NK-92 treated with Interleukin-12 subunit alpha and Interleukin-12 subunit beta, amount 100 ng/mL, for 24 hours (cell line): ENCODE measurements around the gene DOCK4.

Experiments used
- DNase-seq: peaks from one replicate; lab custom pipeline; 2025; lab: John Stamatoyannopoulos, UW

The DOCK4 gene

DNA sequence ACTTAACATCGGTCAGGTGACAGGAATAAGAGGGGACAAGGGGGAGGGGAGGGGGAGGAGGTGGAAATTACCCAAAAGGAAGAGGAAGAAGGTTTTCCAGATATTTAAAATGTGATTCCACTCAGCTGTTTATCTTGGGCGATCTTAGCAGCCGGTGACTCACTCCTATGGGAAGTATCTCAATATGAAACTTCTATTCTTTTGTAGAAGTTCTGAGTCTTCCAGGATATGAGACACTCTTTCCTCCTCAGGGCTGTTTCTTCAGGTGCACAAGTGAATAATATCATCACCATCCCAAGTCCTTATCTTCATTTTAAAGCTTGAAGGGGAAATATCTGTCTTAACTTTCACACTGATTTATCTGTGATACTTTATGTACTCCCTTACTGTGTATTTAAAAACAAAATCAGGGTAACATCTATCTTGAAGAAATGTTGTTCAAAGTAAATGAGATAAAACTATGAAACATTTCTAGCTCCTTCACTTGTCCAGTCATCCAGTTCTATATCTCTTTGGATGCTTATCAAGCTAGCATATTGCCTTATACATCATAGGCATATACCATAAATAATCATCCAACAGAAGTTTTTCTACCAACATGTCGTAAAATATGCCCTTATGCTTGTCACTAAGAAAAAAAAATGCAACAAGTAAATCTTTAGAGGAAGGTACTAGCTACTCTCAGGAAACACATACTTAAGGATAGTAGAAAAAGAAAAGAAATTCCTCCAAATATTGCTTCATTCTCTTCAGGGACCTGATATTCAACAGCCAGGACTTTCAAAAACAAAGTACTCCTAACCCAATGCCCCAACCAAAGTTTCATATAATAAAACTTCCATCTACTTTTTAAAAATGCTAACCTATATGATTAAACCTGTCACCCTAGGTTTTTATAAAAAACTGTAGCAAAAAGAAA is 13.7 kb downstream of the DOCK4 start:
- DNase-seq = no peak

DNA sequence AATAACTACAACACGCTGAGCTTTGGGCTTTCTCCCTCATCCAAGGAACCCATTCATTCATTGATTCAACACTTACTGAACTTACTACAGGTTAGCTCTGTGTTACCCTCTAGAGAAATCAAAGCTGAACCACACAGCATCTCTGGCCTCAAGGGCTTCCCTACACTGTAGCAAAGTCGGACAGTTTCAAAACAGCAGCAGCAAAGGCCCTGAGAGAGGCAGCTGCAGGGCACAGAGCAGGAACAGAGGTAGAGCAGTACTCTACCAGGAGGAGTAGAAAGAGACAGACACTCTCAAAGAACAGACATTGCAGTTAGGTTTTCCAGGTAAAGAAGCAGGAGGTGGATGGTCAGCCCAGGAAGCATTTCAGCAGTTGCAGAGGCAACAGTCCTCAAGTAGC is 16.1 kb downstream of the DOCK4 start:
- no peak for DNase-seq

DNA sequence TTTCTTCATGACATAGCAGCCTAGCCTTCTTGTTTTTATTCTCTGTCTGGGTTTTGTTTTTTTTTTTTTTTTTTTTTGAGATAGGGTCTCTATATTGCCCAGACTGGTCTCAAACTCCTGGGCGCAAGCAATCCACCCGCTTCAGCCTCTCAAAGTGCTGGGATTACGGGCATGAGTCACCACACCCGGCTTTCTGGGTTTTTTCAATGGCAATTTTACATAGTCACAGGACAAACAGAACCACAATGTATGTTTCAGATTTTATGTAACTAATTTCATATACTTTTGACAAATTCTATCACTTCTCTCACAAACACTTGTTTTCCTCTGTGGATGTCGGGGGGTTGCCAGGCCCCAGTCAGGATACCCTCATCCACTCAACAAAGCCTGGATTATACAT is 16.5 kb downstream of the DOCK4 start:
- no peak for DNase-seq

DNA sequence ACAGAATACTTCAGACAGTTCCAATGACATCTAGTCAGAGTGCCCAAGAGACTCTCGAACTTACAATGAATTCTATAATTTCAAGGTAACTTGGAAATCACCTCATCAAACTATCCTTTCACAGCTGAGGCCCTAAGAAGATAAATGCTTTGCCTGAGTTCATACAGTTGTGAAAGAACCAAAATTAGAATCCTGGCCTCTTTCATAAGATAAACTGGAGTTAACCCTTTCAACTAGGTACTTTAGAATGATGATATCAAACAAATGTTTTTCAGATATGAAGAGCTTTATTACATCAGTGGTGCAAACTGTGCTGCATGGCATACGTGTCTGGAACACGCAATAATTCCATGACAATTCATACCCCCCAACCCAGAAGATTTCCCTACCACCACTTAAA is 17.9 kb downstream of the DOCK4 start:
- DNase-seq = no peak

DNA sequence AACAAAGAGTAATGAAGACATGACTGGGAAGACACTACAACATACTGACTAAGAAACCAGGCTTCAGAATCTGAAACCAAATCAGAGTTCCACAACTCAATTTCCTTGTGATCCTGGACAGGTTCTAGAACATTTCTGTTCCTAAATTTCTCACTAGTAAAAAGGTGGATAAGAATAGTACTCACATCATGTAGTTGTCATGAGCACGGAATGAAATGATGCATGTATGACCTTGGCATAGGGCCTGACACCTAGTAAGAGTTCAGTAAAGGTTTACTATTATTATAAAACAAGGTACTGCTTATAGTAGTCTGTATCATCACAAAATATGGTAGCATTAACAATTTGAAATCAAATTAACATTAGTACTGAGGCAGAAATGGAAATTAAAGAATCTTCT is 19.9 kb downstream of the DOCK4 start:
- no peak for DNase-seq

DNA sequence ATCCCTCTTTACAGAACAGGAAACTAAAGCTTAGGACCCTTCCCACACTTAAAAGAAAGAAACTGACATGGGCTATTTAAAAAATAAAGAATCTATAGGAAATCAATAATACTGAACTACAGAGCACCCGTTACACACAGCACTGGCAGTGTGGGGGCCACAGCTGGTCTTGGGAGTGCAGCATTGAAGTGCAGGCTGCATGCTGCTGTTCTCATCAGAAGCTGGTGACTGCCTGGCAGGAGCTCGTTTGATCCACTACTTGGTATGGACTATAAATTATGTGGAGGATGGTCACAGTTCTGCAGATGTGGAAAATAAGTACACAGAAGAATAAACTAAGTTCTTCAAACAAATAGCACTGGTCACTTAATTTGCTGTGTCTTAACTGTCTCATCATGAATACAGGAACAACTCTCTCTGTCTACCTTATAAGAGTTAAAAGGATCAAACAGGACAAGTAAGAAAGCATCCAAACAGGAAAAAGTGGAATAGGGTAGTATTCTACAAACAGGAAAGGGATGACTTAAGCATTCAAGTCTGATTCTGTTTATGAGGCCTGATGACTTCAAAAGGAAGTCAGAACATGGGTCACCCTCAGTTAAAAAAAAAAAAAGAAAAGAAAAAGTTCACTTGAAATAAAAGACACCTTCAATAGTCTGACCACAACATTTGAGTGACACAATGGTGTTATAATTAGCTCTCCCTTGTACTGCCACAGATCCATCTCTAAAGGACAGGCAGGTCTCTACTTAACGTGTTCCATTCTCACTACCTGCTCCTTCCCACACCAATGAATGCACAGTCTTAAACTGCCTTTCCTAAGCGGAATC is 21.0 kb downstream of the DOCK4 start:
- DNase-seq = no peak

DNA sequence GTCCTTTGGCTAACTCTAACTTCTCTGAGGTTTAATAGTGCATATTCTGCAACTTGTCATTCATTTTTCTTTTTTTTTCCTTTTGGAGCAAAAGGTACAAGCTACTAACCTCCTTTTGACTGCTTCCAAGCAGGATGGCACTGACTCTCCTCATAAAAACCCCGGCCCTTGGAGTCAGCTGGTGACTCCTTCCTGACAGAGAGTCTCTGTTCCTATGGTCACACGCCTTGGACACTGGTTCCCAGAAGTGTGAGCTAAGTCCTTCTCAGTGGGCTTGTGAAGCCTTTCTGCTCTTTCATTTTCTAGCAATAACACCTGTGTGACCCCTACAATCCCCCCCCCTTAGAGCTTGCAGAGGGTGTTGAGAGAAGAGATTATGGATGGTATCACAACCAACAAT is 21.7 kb downstream of the DOCK4 start:
- DNase-seq = no peak

DNA sequence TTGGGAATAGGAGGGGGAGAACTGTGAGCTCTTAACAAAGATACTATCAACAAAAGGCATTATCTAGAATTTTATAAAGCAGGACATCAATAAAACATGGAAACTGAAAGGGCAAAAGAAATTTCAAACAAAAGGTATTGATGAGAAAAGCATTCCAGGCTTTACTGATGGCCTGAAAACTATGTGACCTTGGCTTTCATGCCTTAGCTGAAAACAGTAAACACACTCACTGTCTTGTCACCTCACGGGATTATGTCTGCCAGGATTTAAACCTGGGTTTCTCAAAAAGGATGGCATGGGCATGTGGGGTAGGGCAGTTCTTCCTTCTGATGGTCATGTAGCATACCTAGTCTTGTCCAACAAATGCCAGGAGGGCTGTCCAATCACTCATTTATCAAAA is 22.9 kb downstream of the DOCK4 start:
- DNase-seq = no peak

DNA sequence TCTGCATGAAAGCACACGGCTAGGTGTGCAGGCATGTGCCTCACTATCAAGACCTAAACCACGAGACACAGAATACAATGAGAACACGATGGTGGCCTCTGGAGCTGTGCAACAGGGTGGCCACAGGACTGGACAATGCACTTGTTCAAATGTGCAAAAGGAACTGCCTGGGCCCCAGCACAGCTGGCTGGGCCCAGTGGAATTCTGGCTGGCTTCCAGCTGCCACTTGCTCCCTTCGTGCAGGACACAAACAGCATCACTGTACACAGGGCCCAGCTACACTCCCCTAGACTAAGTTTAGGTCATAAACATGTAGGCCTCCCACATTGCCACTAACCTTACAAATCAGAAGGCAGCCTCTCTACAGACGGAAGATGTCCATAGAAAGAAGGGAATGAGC is 23.4 kb downstream of the DOCK4 start:
- DNase-seq = no peak

DNA sequence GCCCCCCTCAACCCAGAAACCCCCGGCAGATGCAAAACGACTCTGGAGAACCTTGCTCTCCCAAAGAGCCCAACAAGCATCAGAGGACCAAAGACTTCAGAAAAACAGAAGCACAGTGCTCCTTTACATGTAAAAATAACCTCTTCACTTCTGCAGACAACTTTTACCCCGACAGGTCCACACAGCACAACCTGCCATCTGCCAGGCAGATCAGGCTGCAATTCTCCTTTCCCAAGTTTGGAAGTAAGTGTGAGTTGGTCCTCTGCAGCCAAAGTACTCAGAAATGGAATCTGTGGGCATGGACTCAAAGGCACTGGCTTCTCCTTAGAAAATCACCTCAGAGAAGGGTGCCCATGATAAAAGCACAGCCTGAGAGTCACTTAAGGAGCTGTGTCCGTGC is 26.0 kb downstream of the DOCK4 start:
- no peak for DNase-seq

DNA sequence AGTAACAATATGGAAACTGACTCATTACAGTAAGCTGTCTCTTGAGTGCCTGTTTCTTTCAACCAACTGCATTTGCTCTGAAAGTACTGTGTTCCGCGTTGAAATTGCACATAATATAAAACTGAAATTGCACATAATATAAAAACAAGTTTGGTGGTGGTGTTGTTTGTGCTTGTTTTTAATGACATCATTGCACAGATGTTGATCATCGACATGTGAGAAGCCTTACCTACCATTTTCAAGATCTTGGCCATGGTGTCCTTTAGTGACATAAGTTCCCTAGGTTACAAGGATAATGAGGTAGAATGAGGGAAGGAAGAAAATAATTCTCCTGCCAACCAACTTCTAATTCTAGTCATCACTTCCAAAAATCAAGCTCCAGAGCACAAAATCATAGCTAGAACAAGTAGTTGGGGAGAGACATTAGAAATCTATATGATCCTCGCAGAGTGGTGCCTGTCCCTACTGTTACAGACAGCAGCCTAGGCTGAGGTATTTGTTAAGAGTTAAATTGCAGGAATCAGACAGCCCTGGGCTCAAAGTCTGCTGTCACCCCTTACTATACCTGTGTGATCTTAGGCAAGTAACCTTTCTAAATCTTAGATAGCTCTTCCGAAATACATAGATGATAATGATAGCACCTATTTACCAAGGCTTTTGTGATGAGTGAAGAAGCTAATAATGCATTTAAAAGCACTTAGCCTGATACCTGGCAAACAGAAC is 29.3 kb downstream of the DOCK4 start:
- no peak for DNase-seq

DNA sequence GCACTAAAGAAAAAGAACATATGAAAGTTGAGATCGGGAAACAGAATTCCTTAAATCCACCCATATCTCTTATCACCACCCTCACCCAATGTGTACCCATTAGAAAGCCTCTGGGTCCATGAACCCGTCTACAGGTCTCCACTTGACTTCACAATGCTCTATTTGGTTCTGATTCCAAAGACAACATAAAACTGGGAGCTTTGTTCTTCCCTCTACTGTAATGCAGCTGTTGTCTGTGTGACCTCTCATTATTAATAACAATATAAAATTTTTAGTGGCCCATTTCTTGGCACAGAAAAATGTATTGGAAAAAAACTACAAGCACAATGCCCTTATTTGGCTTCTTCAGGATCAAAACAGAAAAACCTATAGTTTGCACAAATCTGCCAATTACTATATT is 30.0 kb downstream of the DOCK4 start:
- no peak for DNase-seq

DNA sequence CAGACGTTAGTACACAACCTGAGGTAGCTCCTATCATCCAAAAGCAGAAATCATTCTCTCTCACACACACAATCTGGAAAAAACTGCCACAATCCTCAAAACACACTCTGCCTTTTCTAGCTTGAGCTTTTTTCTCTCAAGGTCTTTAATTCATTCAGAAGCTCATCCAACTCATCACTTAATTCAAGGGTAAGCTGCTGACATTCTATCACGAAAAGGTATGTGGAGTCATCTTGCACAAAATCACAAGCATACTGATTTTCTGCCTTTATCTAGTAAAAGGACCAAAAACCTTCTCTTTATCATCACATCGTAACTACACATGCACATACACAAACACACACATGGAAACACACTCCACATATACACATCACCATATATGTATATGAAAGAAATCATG is 32.0 kb downstream of the DOCK4 start:
- no peak for DNase-seq

DNA sequence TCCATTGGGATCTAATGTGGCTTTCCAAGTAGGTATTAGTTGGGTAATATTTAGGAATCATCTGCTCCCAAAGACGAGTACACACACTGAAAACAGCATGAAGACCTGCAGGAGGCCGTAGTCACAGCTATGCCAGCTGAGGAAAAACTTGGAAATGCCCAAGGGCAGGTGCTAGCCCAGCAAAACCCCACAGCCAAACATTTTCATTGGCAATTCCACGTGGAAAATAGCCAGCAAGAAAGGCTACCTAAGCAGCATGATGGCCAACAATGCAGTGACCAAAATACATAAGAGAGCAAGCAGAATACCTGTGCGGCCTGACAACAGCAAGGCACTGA is 32.7 kb downstream of the DOCK4 start:
- DNase-seq = no peak

DNA sequence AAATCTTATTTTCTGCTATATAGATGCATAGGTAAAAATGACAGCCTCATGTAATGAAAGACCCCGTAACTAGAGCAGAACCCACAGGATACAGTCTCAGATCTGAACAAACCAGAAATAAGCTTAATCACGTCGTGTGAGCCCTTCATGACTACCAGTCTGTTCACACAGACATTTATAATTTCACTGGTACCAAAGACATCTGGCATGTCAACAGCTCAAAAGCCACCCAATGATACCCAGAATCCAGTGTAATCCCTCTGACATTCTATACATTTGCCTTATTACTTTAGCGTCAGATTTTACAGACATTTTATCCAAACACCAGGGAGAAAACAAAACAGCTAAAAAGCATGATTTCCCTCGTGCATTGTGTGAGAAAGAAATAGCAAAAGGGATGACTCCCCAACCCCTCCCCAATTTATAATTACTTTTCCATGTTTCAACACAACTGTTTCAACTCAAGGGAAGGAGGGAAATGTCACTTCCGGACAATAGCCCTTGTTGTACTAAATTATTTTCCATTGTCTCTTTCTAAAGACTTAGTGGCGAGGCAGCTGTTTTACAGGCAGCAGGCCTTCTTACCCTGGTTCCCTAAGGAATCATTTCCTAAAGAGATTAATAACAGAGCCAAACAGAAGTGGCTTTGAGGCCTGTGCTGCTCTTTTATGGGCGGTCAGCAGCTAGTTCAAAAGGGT is 33.2 kb downstream of the DOCK4 start:
- no peak for DNase-seq

DNA sequence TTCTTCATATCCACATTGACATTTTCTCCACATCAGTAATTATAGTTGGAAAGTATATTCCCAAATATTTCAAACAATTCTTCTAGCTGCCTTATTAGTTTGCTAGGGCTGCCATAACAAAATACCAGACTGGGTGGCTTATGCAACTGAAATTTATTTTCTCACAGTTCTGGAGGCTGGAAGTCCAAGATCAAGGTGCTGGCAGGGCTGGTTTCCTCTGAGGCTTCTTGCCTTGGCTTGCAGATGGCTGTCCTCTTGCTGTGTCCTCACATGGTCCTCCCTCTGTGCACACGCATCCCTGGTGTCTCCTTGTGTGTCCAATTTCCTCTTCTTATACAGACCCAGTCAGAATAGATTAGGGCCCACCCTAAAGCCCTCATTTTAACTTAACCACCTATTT is 34.5 kb downstream of the DOCK4 start:
- no peak for DNase-seq

DNA sequence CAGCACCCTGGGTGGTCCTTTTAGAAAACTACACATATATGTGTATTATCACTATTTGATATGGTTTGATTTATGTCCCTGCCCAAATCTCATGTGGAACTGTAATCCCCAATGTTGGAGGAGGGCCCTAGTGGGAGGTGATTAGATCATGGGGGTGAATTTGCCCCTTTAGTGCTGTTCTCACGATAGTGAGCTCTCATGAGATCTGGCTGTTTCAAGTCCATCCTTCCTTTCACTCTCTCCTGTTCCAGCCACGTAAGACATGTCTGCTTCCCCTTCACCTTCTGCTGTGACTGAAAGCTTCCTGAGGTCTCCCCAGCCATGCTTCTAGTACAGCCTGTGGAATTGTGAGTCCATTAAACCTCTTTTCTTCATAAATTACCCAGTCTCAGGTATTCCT is 37.3 kb downstream of the DOCK4 start:
- no peak for DNase-seq

DNA sequence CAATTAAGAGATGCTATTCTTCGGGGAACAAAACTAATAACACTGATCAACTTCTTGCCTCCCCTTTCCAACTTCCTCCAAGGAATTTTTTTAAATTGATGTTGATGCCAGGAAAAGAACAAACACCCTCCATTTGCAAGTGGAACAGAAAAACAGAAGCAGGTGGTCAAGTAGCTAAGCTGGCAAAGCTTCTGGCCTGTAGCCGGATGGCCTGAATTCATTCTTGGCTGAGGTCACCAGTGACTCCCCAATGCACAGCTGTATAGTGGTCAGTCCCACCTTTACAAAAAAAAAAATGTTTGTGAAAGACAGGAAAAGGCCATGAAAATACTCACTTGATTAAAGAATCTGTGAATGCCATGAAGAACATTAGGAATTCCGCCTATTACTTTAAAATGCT is 39.1 kb downstream of the DOCK4 start:
- no peak for DNase-seq

DNA sequence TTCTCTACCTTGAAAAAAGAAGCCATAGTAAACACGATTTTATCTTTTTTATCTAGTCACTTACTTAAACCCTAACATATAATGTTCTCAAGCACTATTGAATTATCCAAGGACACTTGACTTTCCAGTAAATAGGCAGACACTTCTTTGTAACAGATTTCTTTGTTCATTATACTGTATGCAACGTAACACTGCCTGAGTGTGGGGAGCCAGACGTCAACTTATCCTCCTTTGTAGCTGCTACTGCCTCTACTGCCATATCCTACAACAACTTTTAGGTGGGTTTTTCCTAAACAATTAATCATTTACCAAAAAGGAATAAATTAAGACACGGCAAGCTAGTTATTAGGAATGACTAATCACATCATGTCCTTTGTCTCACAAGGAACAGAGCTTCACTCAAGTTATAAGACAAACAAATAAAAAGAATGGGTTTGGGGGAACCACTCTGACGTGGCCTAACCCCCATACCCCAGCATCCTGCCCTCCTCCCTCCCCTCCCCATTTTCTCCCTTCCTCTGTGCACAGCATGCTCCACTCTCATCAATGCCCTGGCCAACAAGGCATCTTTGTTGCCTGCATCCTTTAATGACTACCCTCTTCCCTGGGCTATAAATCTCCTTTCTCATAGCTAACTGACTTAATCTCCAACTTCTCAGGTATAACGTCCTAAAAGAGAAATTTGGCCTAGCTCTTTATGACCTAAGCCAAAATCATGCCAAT is 43.3 kb downstream of the DOCK4 start:
- no peak for DNase-seq

DNA sequence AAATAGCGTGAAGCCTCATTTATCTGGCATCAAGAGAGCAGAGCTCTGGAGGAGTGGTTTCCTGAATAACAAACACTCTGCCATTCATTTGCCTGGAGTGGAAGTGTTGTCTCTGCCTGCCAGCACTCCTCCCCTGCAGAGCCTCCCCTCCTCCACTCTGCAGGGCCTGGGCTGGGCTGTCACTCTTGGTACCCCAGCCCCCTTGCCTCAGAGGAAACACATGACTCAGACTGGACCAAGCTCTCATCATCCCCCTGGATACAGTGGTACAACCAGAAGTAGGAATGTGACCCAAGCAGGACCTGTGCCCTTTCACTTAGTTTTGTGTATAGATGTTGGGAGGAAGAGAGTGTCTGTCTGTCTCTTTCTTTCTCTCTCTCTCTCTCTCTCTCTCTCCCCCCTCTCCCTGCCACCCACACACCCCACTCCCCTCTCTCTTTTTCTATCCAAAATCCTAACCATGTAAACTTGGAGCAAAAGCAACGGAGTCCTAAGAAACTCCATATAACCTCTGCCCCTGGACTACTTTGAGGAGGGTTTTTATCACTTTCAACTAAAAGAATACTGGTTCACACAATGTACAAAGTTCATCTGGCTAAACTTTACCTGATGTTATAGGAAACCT is 43.9 kb downstream of the DOCK4 start:
- no peak for DNase-seq
